Endothelial cell of umbilical vein (primary cell): ENCODE measurements around the gene C1orf226. TPM values are rescaled to one million over a fixed set of nuclear protein-coding genes. Genes with fewer than 3 reads are reported as not detected.

ENCODE experiments used
- BruUV-seq: library from RNA; stranded (reverse); fragments of 400-500 nt; replicated peaks from 2 replicates; lab custom pipeline; 2021; lab: Mats Ljungman, UMichigan
- CTCF ChIA-PET: fragments of 300-600, 350-600 bp; sonication (Branson Sonifier 250); formaldehyde crosslinking; loops from one replicate; lab custom pipeline; 2021; ENCODE audit warnings: antibody characterized with exemption, inconsistent platforms; lab: Charles Lee
- POLR2A ChIA-PET: fragments of 300-600, 350-600 bp; sonication (Branson Sonifier 250); formaldehyde crosslinking; loops from one replicate; lab custom pipeline; 2021; ENCODE audit warnings: antibody characterized with exemption, inconsistent platforms; lab: Charles Lee
- DNase-seq: peaks from one replicate; pipeline ENCODE4 v3.0.0-alpha.2; 2011; ENCODE audit warnings: low read depth, low spot score
- FAIRE-seq: peaks from 2 replicates; lab custom pipeline; 2011; peaks lifted over from hg19 to GRCh38; lab: Jason Lieb, UNC
- H2AFZ ChIP-seq: 2 replicates; pipeline ENCODE4 v1.6.0; 2012; ENCODE audit warnings: low read depth, low read length, control low read depth, inconsistent platforms
- H3K27ac ChIP-seq: 2 replicates; pipeline ENCODE4 v1.5.1; 2011; ENCODE audit warnings: low read depth, mild to moderate bottlenecking, control low read depth, low read length, moderate library complexity; ENCODE audit not compliant: insufficient read depth
- H3K27me3 ChIP-seq, 2 experiments: 2 replicates each; pipeline versions ENCODE4 v1.6.0 to v1.6.1; 2011; ENCODE audit warnings: low read length in 2 of 2, mixed read lengths in 1 of 2; ENCODE audit not compliant: control insufficient read depth in 2 of 2, insufficient read depth in 2 of 2
- H3K36me3 ChIP-seq, 2 experiments: 2 replicates in 1 of 2; 3 replicates in 1 of 2; pipeline ENCODE4 v1.5.1; 2011; ENCODE audit warnings: low read length in 2 of 2, mild to moderate bottlenecking in 1 of 2, moderate library complexity in 1 of 2; ENCODE audit not compliant: control insufficient read depth in 2 of 2, insufficient read depth in 2 of 2; ENCODE audit errors: extremely low read depth in 1 of 2
- H3K4me1 ChIP-seq: 3 replicates; pipeline ENCODE4 v1.5.1; 2011; ENCODE audit warnings: mild to moderate bottlenecking, low read length; ENCODE audit not compliant: control insufficient read depth, insufficient read depth; ENCODE audit errors: extremely low read depth
- H3K4me2 ChIP-seq: 2 replicates; pipeline ENCODE4 v1.6.1; 2011; ENCODE audit warnings: low read length, control low read depth, mixed read lengths; ENCODE audit not compliant: insufficient read depth
- H3K4me3 ChIP-seq, 3 experiments: fragments of 200-600 bp in 1 of 3; sonication (generic), shearing (Covaris generic) in 1 of 3; replicated peaks in 1 of 3; 2 replicates each; pipeline ENCODE4 v1.5.1; 2011 to 2016; ENCODE audit warnings: control low read depth in 3 of 3, low read length in 3 of 3, mild to moderate bottlenecking in 2 of 3, inconsistent platforms in 1 of 3, low read depth in 1 of 3, moderate library complexity in 1 of 3; ENCODE audit not compliant: insufficient read depth in 1 of 3
- H3K79me2 ChIP-seq: 2 replicates; pipeline ENCODE4 v1.6.0; 2012; ENCODE audit warnings: low read length, inconsistent platforms; ENCODE audit not compliant: control insufficient read depth, insufficient read depth
- H3K9ac ChIP-seq: replicated peaks from 2 replicates; pipeline ENCODE3; 2011; ENCODE audit warnings: low read length, control low read depth; ENCODE audit not compliant: insufficient read depth; ENCODE audit errors: extremely low read depth
- H3K9me1 ChIP-seq: replicated peaks from 3 replicates; pipeline ENCODE4 v1.6.0; 2011; ENCODE audit warnings: mild to moderate bottlenecking, low read length; ENCODE audit not compliant: control insufficient read depth, insufficient read depth; ENCODE audit errors: extremely low read depth
- H3K9me3 ChIP-seq: replicated peaks from 2 replicates; pipeline ENCODE4 v1.5.1; 2012; ENCODE audit warnings: low read length, inconsistent platforms; ENCODE audit not compliant: control insufficient read depth, insufficient read depth
- H4K20me1 ChIP-seq: replicated peaks from 2 replicates; pipeline ENCODE3; 2011; ENCODE audit warnings: mild to moderate bottlenecking, low read length; ENCODE audit not compliant: control insufficient read depth, insufficient read depth; ENCODE audit errors: extremely low read depth
- EZH2 ChIP-seq: IDR thresholded peaks from 2 replicates; pipeline ENCODE4 v1.6.1; 2012; ENCODE audit warnings: borderline replicate concordance, low read depth, mild to moderate bottlenecking, moderate library complexity, low read length, inconsistent platforms; ENCODE audit not compliant: severe bottlenecking
- FOS ChIP-seq: IDR thresholded peaks from 2 replicates; pipeline ENCODE4 v1.6.1; 2011; ENCODE audit warnings: mild to moderate bottlenecking, low read length, moderate library complexity, borderline replicate concordance; ENCODE audit not compliant: insufficient read depth
- GATA2 ChIP-seq: IDR thresholded peaks from 2 replicates; pipeline ENCODE4 v1.7.0; 2011; ENCODE audit warnings: low read depth, mild to moderate bottlenecking, moderate library complexity, mixed read lengths, low read length; ENCODE audit not compliant: insufficient read length, insufficient read depth
- JUN ChIP-seq: IDR thresholded peaks from 2 replicates; pipeline ENCODE4 v1.6.1; 2011; ENCODE audit warnings: borderline replicate concordance, low read depth; ENCODE audit not compliant: insufficient read length, insufficient read depth
- MYC ChIP-seq: IDR thresholded peaks from one replicate; pipeline ENCODE4 v1.6.1; 2011; ENCODE audit warnings: mild to moderate bottlenecking, low read depth, low read length
- POLR2A ChIP-seq: IDR thresholded peaks from 2 replicates; pipeline ENCODE4 v1.6.1; 2012; ENCODE audit warnings: low read depth, mild to moderate bottlenecking, control low read depth, low read length
- POLR2AphosphoS5 ChIP-seq: IDR thresholded peaks from 2 replicates; pipeline ENCODE4 v1.6.1; 2012; ENCODE audit warnings: low read depth, mild to moderate bottlenecking, control low read depth, low read length, moderate library complexity; ENCODE audit not compliant: insufficient read depth
- dilution Hi-C: fragments of 300-500 bp; cut with MboI; formaldehyde crosslinking; loops from one replicate; pipeline ENCODE4 v1.15.0; 2019; ENCODE audit warnings: low sequenced_read_pairs; ENCODE audit not compliant: extremely low pct_ligation_motif_present
- intact Hi-C: fragments of 100-400 bp; cut with micrococcal nuclease; formaldehyde crosslinking; loops from one replicate; pipeline ENCODE4 v1.10.0; 2022
- polyA plus RNA-seq, 4 experiments: library from polyadenylated mRNA; depleted of rRNA in 3 of 4; stranded (reverse) in 3 of 4; unstranded in 1 of 4; fragments of >200 nt; gene quantifications; 2 replicates each; pipeline versions ENCODE4 v1.2.1 to v1.2.3, GENCODE V29; 2011 to 2012; ENCODE audit warnings: missing spikeins in 1 of 4
- total RNA-seq: library from RNA; stranded (reverse); gene quantifications from 2 replicates; pipeline ENCODE4 v1.2.3, GENCODE V29; 2021
- TF ChIP-seq, protein P1 (sequence below): IDR thresholded peaks from 2 replicates; pipeline ENCODE4 v1.6.1; 2011; ENCODE audit not compliant: insufficient read depth, insufficient read length
- TF ChIP-seq, protein P2 (sequence below), 2 donors: IDR thresholded peaks; 1 replicate in 1 of 2; 2 replicates in 1 of 2; pipeline ENCODE4 v1.5.1; 2011; ENCODE audit warnings: low read length in 2 of 2, mild to moderate bottlenecking in 2 of 2, moderate library complexity in 2 of 2, control low read depth in 1 of 2, inconsistent platforms in 1 of 2, low read depth in 1 of 2; ENCODE audit not compliant: insufficient read depth in 1 of 2; ENCODE audit errors: extremely low read depth in 1 of 2

The C1orf226 gene
- total and polyA plus RNA-seq, 2 donors (not counting 3 experiments of a cell fraction or from before 2014, with no cell fraction given) = 2.5 to 4.2 TPM

DNA sequence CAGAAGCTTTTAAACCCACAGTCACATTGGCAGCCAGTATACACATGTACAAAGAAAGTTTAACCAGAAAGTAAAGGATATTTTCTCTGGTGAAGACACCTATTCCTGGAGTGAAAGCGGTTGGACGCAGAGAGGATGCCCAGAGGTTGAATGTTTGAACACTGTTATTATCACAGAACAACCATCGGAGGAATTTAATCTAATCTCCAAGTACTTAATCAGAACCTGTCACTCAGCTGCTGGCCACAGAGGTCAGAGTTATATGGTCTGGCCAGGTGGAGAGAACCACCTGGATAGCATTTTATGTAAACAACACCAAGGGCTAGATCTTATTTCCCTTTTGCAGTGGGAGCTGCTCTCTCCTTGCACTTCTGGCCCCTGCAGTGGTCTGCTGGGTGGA is 34.2 kb upstream of the C1orf226 start:
- H3K79me2 ChIP-seq = no peaks in the 10 kb centered on the region
- TF ChIP-seq, protein P1, sequence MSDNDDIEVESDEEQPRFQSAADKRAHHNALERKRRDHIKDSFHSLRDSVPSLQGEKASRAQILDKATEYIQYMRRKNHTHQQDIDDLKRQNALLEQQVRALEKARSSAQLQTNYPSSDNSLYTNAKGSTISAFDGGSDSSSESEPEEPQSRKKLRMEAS = no peak
- no peak for TF ChIP-seq POLR2AphosphoS5
- no peak for TF ChIP-seq JUN
- TF ChIP-seq GATA2 = no peak
- TF ChIP-seq EZH2 = no peak
- no peak for TF ChIP-seq POLR2A
- TF ChIP-seq FOS = no peak
- TF ChIP-seq MYC = no peak
- TF ChIP-seq, protein P2, sequence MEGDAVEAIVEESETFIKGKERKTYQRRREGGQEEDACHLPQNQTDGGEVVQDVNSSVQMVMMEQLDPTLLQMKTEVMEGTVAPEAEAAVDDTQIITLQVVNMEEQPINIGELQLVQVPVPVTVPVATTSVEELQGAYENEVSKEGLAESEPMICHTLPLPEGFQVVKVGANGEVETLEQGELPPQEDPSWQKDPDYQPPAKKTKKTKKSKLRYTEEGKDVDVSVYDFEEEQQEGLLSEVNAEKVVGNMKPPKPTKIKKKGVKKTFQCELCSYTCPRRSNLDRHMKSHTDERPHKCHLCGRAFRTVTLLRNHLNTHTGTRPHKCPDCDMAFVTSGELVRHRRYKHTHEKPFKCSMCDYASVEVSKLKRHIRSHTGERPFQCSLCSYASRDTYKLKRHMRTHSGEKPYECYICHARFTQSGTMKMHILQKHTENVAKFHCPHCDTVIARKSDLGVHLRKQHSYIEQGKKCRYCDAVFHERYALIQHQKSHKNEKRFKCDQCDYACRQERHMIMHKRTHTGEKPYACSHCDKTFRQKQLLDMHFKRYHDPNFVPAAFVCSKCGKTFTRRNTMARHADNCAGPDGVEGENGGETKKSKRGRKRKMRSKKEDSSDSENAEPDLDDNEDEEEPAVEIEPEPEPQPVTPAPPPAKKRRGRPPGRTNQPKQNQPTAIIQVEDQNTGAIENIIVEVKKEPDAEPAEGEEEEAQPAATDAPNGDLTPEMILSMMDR (IDR thresholded peaks at IDR 0.05; ENCODE audit: extremely low read depth in 1 of 2, insufficient read depth in 1 of 2, low read depth in 1 of 2, low read length in 2 of 2) = no peak
- no peak overlapping the region for H2AFZ ChIP-seq
- H3K36me3 ChIP-seq = no peaks in the 10 kb centered on the region
- dilution Hi-C loops (no loop called here), intact Hi-C loops (no loop called here)
- no peak overlapping the region for H3K4me3 ChIP-seq
- no TSS peak for BruUV-seq
- DNase-seq (no peak), FAIRE-seq (no peak)
- no peak overlapping the region for H3K9ac ChIP-seq
- H4K20me1 ChIP-seq = no peaks in the 10 kb centered on the region
- ChIA-PET POLR2A (no interaction called here), CTCF (interaction anchor here (0.7 to 1.3 kb wide), 3 partner anchors 9 to 291 kb away, joined by 3 read pairs; no protein-coding TSS in a partner anchor)
- H3K4me1 ChIP-seq = peaks cover 20% of the 10 kb centered on the region
- no peak overlapping the region for H3K27ac ChIP-seq
- H3K4me2 ChIP-seq = no peak overlapping the region
- no peaks in the 10 kb centered on the region for H3K9me1 ChIP-seq
- H3K9me3 ChIP-seq = no peaks in the 10 kb centered on the region
- no peaks in the 10 kb centered on the region for H3K27me3 ChIP-seq
